DOHH2 (cell line): Measurements from ENCODE around the gene CADPS.

ENCODE experiments used
- H3F3A ChIP-seq: fragments of 200-600 bp; sonication (generic), shearing (Covaris generic); 2 replicates; pipeline ENCODE4 v1.6.0; 2016; ENCODE audit warnings: antibody characterized with exemption, mild to moderate bottlenecking; ENCODE audit not compliant: control insufficient read depth, insufficient read depth
- H3K27ac ChIP-seq: fragments of 200-600 bp; sonication (generic); 2 replicates; pipeline ENCODE4 v1.5.1; 2014; ENCODE audit warnings: low read depth, mild to moderate bottlenecking, low read length, moderate library complexity
- H3K27me3 ChIP-seq: fragments of 200-600 bp; sonication (generic); 2 replicates; pipeline ENCODE4 v1.6.1; 2014; ENCODE audit warnings: mild to moderate bottlenecking, low read length, mixed read lengths; ENCODE audit not compliant: control insufficient read depth
- H3K36me3 ChIP-seq: fragments of 200-600 bp; sonication (generic); 2 replicates; pipeline ENCODE4 v1.6.1; 2014; ENCODE audit warnings: mild to moderate bottlenecking, low read length, moderate library complexity, mixed read lengths; ENCODE audit not compliant: control insufficient read depth
- H3K4me1 ChIP-seq: fragments of 200-600 bp; sonication (generic); 2 replicates; pipeline ENCODE4 v1.6.1; 2014; ENCODE audit warnings: mild to moderate bottlenecking, low read length, mixed read lengths; ENCODE audit not compliant: control insufficient read depth
- H3K4me2 ChIP-seq: fragments of 200-600 bp; sonication (generic); 2 replicates; pipeline ENCODE4 v1.6.0; 2014; ENCODE audit warnings: mild to moderate bottlenecking, low read length, moderate library complexity
- H3K4me3 ChIP-seq: fragments of 200-600 bp; sonication (generic); 2 replicates; pipeline ENCODE4 v1.5.1; 2014; ENCODE audit warnings: mild to moderate bottlenecking, low read length, mixed read lengths
- H3K79me2 ChIP-seq: fragments of 200-600 bp; sonication (generic); 2 replicates; pipeline ENCODE4 v1.6.1; 2014; ENCODE audit warnings: mild to moderate bottlenecking, low read length, mixed read lengths; ENCODE audit not compliant: control insufficient read depth
- H3K9me2 ChIP-seq: fragments of 200-600 bp; sonication (generic); replicated peaks from 2 replicates; pipeline ENCODE4 v1.6.1; 2014; ENCODE audit warnings: mild to moderate bottlenecking, low read length, mixed read lengths; ENCODE audit not compliant: control insufficient read depth
- H3K9me3 ChIP-seq: fragments of 200-600 bp; sonication (generic); 2 replicates; pipeline ENCODE4 v1.6.1; 2014; ENCODE audit warnings: antibody characterized with exemption, low read length, mixed read lengths; ENCODE audit not compliant: control insufficient read depth, insufficient read depth
- H4K20me1 ChIP-seq: fragments of 200-600 bp; sonication (generic); 2 replicates; pipeline ENCODE4 v1.6.0; 2014; ENCODE audit warnings: low read depth, mild to moderate bottlenecking, antibody characterized with exemption, low read length, moderate library complexity; ENCODE audit not compliant: control insufficient read depth, insufficient read depth
- CTCF ChIP-seq: fragments of 200-600 bp; sonication (generic); IDR thresholded peaks from one replicate; pipeline ENCODE4 v1.5.1; 2014; ENCODE audit warnings: antibody characterized with exemption, mild to moderate bottlenecking, low read depth, low read length; ENCODE audit not compliant: poor library complexity, severe bottlenecking
- EZH2phosphoT487 ChIP-seq: fragments of 200-600 bp; sonication (generic); IDR thresholded peaks from 2 replicates; pipeline ENCODE4 v1.6.1; 2017; ENCODE audit warnings: borderline replicate concordance, mild to moderate bottlenecking, antibody characterized with exemption, low read length, moderate library complexity, mixed read lengths

Gene CADPS

GRCh38 chr3:62562596-62562995, 312.6 kb downstream of the CADPS start:
- no peaks in the 10 kb centered on the region for H3K79me2 ChIP-seq
- no peaks in the 10 kb centered on the region for H4K20me1 ChIP-seq
- no peaks in the 10 kb centered on the region for H3K9me3 ChIP-seq
- H3K4me2 ChIP-seq, result no peak overlapping the region
- no peaks in the 10 kb centered on the region for H3F3A ChIP-seq
- H3K4me3 ChIP-seq, result no peak overlapping the region
- no peaks in the 10 kb centered on the region for H3K9me2 ChIP-seq
- no peak for TF ChIP-seq EZH2phosphoT487
- no peak for TF ChIP-seq CTCF
- H3K4me1 ChIP-seq, result no peaks in the 10 kb centered on the region
- no peak overlapping the region for H3K27ac ChIP-seq
- peaks cover 15% of the 10 kb centered on the region; the same call in 1 of the 2 replicates for H3K36me3 ChIP-seq
- H3K27me3 ChIP-seq, result no peaks in the 10 kb centered on the region

- H3K4me1 ChIP-seq, result no peaks in the 10 kb centered on the region
- H3K9me3 ChIP-seq, result no peaks in the 10 kb centered on the region
- H3K36me3 ChIP-seq, result peaks cover 18% of the 10 kb centered on the region; the same call in 1 of the 2 replicates
- H3K4me2 ChIP-seq, result no peak overlapping the region
- H3F3A ChIP-seq, result no peaks in the 10 kb centered on the region
- H3K27me3 ChIP-seq, result no peaks in the 10 kb centered on the region
- H3K9me2 ChIP-seq, result no peaks in the 10 kb centered on the region
- H3K79me2 ChIP-seq, result no peaks in the 10 kb centered on the region
- TF ChIP-seq EZH2phosphoT487 (no peak), CTCF (no peak)
- no peaks in the 10 kb centered on the region for H4K20me1 ChIP-seq
- no peak overlapping the region for H3K4me3 ChIP-seq
- no peak overlapping the region for H3K27ac ChIP-seq
Measured at GRCh38 chr3:62562017-62562416, 313.2 kb downstream of the CADPS start.

- no peaks in the 10 kb centered on the region for H3K9me3 ChIP-seq
- H3K79me2 ChIP-seq, result no peaks in the 10 kb centered on the region
- no peaks in the 10 kb centered on the region for H3K4me1 ChIP-seq
- peaks cover 8% of the 10 kb centered on the region; the same call in 1 of the 2 replicates for H3K36me3 ChIP-seq
- TF ChIP-seq CTCF (peak; percentile 42), EZH2phosphoT487 (no peak)
- H3K4me2 ChIP-seq, result no peak overlapping the region
- H3K4me3 ChIP-seq, result no peak overlapping the region
- H3K9me2 ChIP-seq, result no peaks in the 10 kb centered on the region
- no peaks in the 10 kb centered on the region for H3K27me3 ChIP-seq
- no peaks in the 10 kb centered on the region for H3F3A ChIP-seq
- H3K27ac ChIP-seq, result no peak overlapping the region
- H4K20me1 ChIP-seq, result no peaks in the 10 kb centered on the region
Measured at GRCh38 chr3:62559831-62560445, 315.3 kb downstream of the CADPS start.
